NOMO-1 treated with dmso at 0.1 percent for 144 hours (cell line): Measurements from ENCODE around the gene COA1.
"Not testable (repeated sequence)": the region's sequence is repeated elsewhere in the genome, so short reads cannot be mapped to it uniquely, and the experiment has no call there.

Experiments used
- DNase-seq: peaks from one replicate; lab custom pipeline; 2025; ENCODE audit not compliant: unreplicated experiment; lab: John Stamatoyannopoulos, UW

The COA1 gene

GRCh38 chr7:43758822-43759683 is 29.7 kb upstream of the COA1 start:
- no peak for DNase-seq

DNA sequence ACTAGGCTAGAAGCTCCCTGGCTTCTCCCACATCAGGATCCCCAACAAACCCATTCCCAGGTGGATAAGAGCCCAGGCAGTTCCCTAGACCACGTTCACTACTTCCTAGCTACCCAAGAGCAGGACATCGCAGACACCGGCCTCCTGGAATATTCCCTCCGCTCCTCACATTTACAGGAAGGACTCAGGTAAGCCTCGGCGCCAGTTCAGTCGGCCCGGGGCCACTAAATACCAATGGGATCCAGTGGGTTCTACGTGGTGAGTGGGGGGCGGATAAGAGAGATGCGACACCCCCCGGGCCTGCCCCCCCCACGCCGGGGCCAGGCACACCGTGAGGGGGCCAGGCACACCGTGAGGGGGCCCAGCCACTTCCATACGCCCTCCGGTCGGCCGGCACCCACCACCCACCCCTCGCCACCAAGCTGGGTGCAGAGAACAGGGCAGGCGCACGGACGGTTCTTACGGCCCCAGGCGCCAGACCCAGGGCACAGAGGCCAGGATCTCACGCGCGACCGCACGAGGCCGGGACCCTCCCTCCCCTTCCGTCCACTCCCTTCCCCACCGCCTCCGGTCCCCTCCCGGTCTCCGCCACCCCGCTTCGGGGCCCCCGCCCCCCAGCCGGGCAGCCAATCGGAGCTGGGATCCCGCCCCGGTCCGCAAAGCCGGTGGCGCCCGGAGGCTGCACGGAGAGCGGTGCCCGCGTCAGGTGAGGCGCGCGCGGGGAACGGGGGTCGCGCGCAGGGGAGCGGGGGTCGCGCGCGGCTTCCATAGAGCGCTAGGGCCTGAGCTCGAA is 28.9 kb upstream of the COA1 start, which contains the start of gene BLVRA:
Gene BLVRA (plus strand): TSS at position 652 of the 793 bp plus-strand sequence. CDS start 12,479 bp downstream, outside the sequence.
- DNase-seq = peak; percentile 58

DNA sequence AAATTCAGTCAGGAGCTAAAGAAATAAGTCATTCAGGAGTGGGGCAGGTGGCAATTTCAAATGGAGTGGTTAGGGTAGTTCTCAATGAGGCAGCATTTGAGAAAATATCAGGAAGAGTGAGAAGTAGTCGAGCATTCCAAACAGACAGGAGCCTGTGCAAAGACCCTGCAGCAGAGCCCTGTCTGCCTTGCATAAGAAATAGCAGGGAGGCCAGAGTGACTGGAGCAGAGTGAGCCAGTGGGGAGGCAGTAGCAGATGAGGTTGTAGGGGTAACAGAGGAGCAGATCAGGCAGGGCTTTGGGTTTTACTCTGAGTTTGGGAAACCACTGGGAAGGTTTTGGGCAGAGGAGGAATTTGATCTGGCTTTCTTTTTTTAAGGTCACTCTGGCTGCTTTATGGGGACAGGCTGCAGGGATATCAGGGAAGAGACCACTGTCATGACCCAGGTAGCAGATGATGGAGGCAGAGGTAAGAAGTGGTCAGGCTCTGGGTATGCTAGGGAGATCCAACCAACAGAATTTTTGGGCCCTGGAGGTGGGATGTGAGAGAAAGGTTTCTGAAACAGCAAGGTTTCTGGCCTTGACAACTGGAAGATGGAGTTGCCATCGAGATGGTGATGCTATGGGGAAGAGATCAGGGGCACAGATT is 27.9 kb upstream of the COA1 start:
- no peak for DNase-seq

GRCh38 chr7:43756368-43757072 is 27.2 kb upstream of the COA1 start:
- no peak for DNase-seq

DNA sequence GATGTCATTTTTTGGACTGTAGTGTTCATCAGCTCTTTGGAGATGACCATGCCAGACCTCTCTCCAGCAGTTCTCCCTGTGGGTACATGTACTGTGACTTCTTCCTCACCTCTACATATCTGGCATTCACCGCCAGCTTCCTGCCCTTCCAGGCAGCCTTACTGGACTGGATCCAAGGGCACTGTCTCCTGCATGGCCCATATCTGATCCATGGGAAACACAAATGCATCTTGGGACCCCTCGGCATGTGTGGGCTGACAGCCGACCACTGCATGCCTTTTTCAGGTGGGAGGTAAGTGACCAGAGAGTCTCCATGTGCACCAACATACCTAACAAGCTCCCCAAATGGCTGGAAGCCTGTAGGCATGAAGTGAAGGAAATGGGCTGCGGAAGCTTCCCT is 25.3 kb upstream of the COA1 start:
- no peak for DNase-seq

GRCh38 chr7:43753843-43754242 is 24.5 kb upstream of the COA1 start:
- no peak for DNase-seq

DNA sequence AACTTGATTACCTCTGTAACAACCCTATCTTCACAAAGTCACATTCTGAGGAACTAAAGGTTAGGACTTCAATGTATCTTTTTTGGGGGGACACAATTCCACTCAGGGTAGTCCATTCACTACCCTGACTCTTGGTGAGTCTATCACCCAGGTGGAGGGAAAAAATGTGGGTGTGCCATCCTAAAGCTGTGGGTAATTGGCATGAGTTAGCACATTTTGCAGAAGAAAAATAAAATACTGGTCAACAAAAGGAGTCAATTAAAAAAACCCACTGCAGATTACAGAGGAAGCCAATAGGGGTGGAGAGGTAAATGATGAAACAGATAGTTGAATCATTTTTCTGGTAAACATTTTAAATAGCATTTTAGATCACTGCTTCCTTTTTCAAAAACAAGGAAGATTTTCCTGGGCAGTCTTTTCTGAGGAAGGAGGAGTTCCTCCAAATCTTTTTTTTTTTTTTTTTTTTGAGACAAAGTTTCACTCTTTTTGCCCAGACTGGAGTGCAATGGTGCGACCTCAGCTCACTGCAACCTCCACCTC is 24.0 kb upstream of the COA1 start:
- DNase-seq = peak; percentile 22

- DNase-seq = no peak
Measured at GRCh38 chr7:43752411-43752810, 23.1 kb upstream of the COA1 start.

GRCh38 chr7:43750016-43750887 is 20.9 kb upstream of the COA1 start:
- no peak for DNase-seq

GRCh38 chr7:43749383-43749940 is 20.1 kb upstream of the COA1 start:
- no peak for DNase-seq

- peak; percentile 51 for DNase-seq
Measured at GRCh38 chr7:43747328-43748105, 18.2 kb upstream of the COA1 start.

- DNase-seq = no peak
Measured at GRCh38 chr7:43742692-43743091, 13.4 kb upstream of the COA1 start.

GRCh38 chr7:43737467-43738127 is 8.3 kb upstream of the COA1 start:
- no peak for DNase-seq

- DNase-seq = no peak
Measured at GRCh38 chr7:43735802-43736603, 6.7 kb upstream of the COA1 start.

- no peak for DNase-seq
Measured at GRCh38 chr7:43735403-43735801, 6.1 kb upstream of the COA1 start.

GRCh38 chr7:43734575-43735332 is 5.4 kb upstream of the COA1 start:
- not testable (repeated sequence) for DNase-seq
